A673 (cell line): ENCODE measurements around the gene ZFP30. TPM values are rescaled to one million over a fixed set of nuclear protein-coding genes. Genes with fewer than 3 reads are reported as not detected.

Experiments used
- BruUV-seq: library from RNA; stranded (reverse); fragments of 400-500 nt; replicated peaks from 2 replicates; lab custom pipeline; 2021; lab: Mats Ljungman, UMichigan
- CTCF ChIA-PET: fragments of 300-600 bp; sonication (Branson Sonifier 250); formaldehyde crosslinking; loops from one replicate; lab custom pipeline; 2022; ENCODE audit warnings: antibody characterized with exemption; lab: Charles Lee
- POLR2A ChIA-PET: fragments of 300-600 bp; sonication (Branson Sonifier 250); formaldehyde crosslinking; loops from one replicate; lab custom pipeline; 2022; ENCODE audit warnings: antibody characterized with exemption; ENCODE audit not compliant: low non-redundant PET; lab: Charles Lee
- DNase-seq: peaks from one replicate; pipeline ENCODE4 v3.0.0-alpha.2; 2015; ENCODE audit warnings: low spot score
- H3K27ac ChIP-seq: fragments of 200-600 bp; sonication (generic); 2 replicates; pipeline ENCODE4 v1.5.1; 2016; ENCODE audit warnings: mixed run types, low read depth, mild to moderate bottlenecking, mixed read lengths, antibody characterized with exemption, low read length; ENCODE audit not compliant: poor library complexity, severe bottlenecking
- H3K27me3 ChIP-seq: fragments of 200-600 bp; sonication (generic); replicated peaks from 2 replicates; pipeline ENCODE4 v1.6.1; 2017; ENCODE audit warnings: mixed run types, low read depth, mild to moderate bottlenecking, mixed read lengths, antibody characterized with exemption, low read length; ENCODE audit not compliant: insufficient read depth, poor library complexity
- H3K36me3 ChIP-seq: fragments of 200-600 bp; sonication (generic); 2 replicates; pipeline ENCODE4 v1.6.1; 2016; ENCODE audit warnings: mixed run types, mild to moderate bottlenecking, mixed read lengths, antibody characterized with exemption, low read length; ENCODE audit not compliant: insufficient read depth, poor library complexity, severe bottlenecking
- H3K4me1 ChIP-seq: fragments of 200-600 bp; sonication (generic); 2 replicates; pipeline ENCODE4 v1.6.1; 2017; ENCODE audit warnings: mixed run types, mild to moderate bottlenecking, mixed read lengths, antibody characterized with exemption, low read length; ENCODE audit not compliant: insufficient read depth, poor library complexity, severe bottlenecking
- H3K4me3 ChIP-seq: fragments of 200-600 bp; sonication (generic); 2 replicates; pipeline ENCODE4 v1.5.1; 2016; ENCODE audit warnings: low read depth, mixed run types, mild to moderate bottlenecking, mixed read lengths, low read length; ENCODE audit not compliant: poor library complexity, severe bottlenecking
- H3K9me3 ChIP-seq: fragments of 200-600 bp; sonication (generic); 2 replicates; pipeline ENCODE4 v1.6.1; 2016; ENCODE audit warnings: mixed run types, low read depth, mild to moderate bottlenecking, mixed read lengths, antibody characterized with exemption, low read length; ENCODE audit not compliant: poor library complexity, severe bottlenecking
- EZH2 ChIP-seq: fragments of 200-600 bp; sonication (generic); IDR thresholded peaks from 2 replicates; pipeline ENCODE4 v1.6.1; 2017; ENCODE audit warnings: borderline replicate concordance, low read depth, mild to moderate bottlenecking, mixed read lengths, antibody characterized with exemption, low read length; ENCODE audit not compliant: poor library complexity, severe bottlenecking
- intact Hi-C: fragments of 100-400 bp; cut with micrococcal nuclease; formaldehyde crosslinking; loops from one replicate; pipeline ENCODE4 v1.10.0; 2022; ENCODE audit not compliant: unreplicated experiment
- total RNA-seq: library from RNA; stranded (reverse); gene quantifications from 2 replicates; pipeline ENCODE4 v1.2.3, GENCODE V29; 2021
- TF ChIP-seq, protein P1 (sequence below): fragments of 300-800, 200-600 bp; sonication (generic); conservative IDR thresholded peaks from 2 replicates; pipeline ENCODE4 v1.5.1; 2017; ENCODE audit warnings: low read depth, mild to moderate bottlenecking, antibody characterized with exemption, low read length, moderate library complexity, mixed read lengths

ZFP30 gene
- total RNA-seq, 1 experiment from 2014 or later, result 15.2 TPM

GRCh38 chr19:37695144-37695899, 40.1 kb upstream of the ZFP30 start:
- BruUV-seq, result no TSS peak
- Histone ChIP-seq H3K27ac (no peak overlapping the region), H3K4me3 (no peak overlapping the region), H3K9me3 (peaks cover 45% of the 10 kb centered on the region), H3K27me3 (no peaks in the 10 kb centered on the region), H3K4me1 (no peaks in the 10 kb centered on the region), H3K36me3 (peaks cover 6% of the 10 kb centered on the region)
- DNase-seq, result no peak
- TF ChIP-seq, protein P1, sequence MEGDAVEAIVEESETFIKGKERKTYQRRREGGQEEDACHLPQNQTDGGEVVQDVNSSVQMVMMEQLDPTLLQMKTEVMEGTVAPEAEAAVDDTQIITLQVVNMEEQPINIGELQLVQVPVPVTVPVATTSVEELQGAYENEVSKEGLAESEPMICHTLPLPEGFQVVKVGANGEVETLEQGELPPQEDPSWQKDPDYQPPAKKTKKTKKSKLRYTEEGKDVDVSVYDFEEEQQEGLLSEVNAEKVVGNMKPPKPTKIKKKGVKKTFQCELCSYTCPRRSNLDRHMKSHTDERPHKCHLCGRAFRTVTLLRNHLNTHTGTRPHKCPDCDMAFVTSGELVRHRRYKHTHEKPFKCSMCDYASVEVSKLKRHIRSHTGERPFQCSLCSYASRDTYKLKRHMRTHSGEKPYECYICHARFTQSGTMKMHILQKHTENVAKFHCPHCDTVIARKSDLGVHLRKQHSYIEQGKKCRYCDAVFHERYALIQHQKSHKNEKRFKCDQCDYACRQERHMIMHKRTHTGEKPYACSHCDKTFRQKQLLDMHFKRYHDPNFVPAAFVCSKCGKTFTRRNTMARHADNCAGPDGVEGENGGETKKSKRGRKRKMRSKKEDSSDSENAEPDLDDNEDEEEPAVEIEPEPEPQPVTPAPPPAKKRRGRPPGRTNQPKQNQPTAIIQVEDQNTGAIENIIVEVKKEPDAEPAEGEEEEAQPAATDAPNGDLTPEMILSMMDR, result no peak
- TF ChIP-seq EZH2, result no peak
- ChIA-PET POLR2A (no interaction called here), CTCF (no interaction called here)
- intact Hi-C loops, result no loop called here

GRCh38 chr19:37692956-37693620, 37.8 kb upstream of the ZFP30 start:
- CTCF ChIA-PET, result no interaction called here
- intact Hi-C loops, result no loop called here
- TF ChIP-seq, protein P1, result no peak
- no peak for TF ChIP-seq EZH2
- POLR2A ChIA-PET, result no interaction called here
- DNase-seq, result no peak
- H3K4me1 ChIP-seq, result no peaks in the 10 kb centered on the region
- H3K27me3 ChIP-seq, result no peaks in the 10 kb centered on the region
- H3K9me3 ChIP-seq, result peaks cover 26% of the 10 kb centered on the region
- no peaks in the 10 kb centered on the region for H3K36me3 ChIP-seq
- BruUV-seq, result no TSS peak
- no peak overlapping the region for H3K27ac ChIP-seq
- no peak overlapping the region for H3K4me3 ChIP-seq

DNA sequence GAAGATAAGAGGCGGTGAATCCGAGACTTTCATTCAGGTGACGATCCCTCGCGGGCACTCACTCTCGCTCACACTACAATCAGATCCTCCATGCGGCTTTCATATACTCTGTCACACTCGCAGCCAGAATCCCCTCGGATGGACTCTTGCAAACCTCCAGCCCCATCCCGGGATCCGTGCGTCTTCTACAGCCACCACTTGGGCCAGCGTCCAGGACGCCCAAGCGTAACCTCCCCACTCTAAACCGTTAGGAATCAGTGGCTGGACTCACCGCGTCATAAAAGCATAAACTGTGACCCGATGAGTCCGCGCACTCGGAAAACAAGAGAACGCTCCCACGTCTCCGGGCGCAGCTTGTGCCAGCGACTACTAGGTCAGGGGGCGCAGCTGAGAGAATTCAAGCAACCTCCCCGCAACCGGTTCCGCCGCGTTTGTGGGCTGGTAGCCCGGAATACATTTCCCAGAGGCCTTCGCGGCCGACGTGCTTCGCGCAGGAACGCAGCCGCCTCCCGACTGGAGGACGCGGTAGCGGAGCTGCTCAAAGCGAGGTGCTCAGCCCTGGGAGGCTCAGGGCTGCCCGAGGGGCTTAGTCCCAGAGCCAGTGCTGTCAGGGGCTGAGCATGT, 36.7 kb upstream of the ZFP30 start:
- peaks cover 23% of the 10 kb centered on the region for H3K9me3 ChIP-seq
- H3K4me3 ChIP-seq, result peak overlapping the region; percentile 50
- TF ChIP-seq, protein P1, result no peak
- TF ChIP-seq EZH2, result no peak
- no peaks in the 10 kb centered on the region for H3K27me3 ChIP-seq
- POLR2A ChIA-PET, result no interaction called here
- H3K4me1 ChIP-seq, result no peaks in the 10 kb centered on the region
- BruUV-seq, result no TSS peak
- CTCF ChIA-PET, result no interaction called here
- H3K27ac ChIP-seq, result peak overlapping the region; percentile 39
- intact Hi-C loops, result no loop called here
- no peaks in the 10 kb centered on the region for H3K36me3 ChIP-seq
- DNase-seq, result peak; percentile 83
